Measurements from ENCODE around the gene KNL1. TPM values are rescaled to one million over a fixed set of nuclear protein-coding genes. Genes with fewer than 3 reads are reported as not detected.

KNL1 gene
- total RNA-seq, 1 experiment from 2014 or later, result 11.4 TPM

- DNase-seq (ENCODE audit: unreplicated experiment), result no peak
Observed at GRCh38 chr15:40684381-40684780, 90.3 kb downstream of the KNL1 start.

GRCh38 chr15:40685376-40685775 lies 91.3 kb downstream of the KNL1 start:
- no TSS peak for BruUV-seq (replicated peaks)
- H3K36me3 Mint-ChIP-seq (ENCODE audit: insufficient read depth, unreplicated experiment), result peaks cover 11% of the 10 kb centered on the region
- peaks cover 7% of the 10 kb centered on the region for H3K4me1 Mint-ChIP-seq (ENCODE audit: insufficient read depth, unreplicated experiment)
- no peaks in the 10 kb centered on the region for H3K9me3 Mint-ChIP-seq (ENCODE audit: unreplicated experiment)
- ChIA-PET CTCF (interaction anchor here (0.6 to 1.4 kb wide), 2 partner anchors 97 to 346 kb away, joined by 3 to 5 read pairs; no protein-coding TSS in a partner anchor), POLR2A (interaction anchor here (1.6 to 3.0 kb wide), 2 partner anchors 9 to 158 kb away, joined by 3 to 26 read pairs; partner anchors contain the start of genes RAD51 and SPINT1)
- DNase-seq (ENCODE audit: unreplicated experiment), result no peak
- H3K27ac Mint-ChIP-seq (ENCODE audit: low read depth, unreplicated experiment), result peak overlapping the region; percentile 67
- no peak for TF ChIP-seq CTCF (IDR thresholded peaks at IDR 0.05; ENCODE audit: unreplicated experiment)
- H3K27me3 Mint-ChIP-seq (ENCODE audit: insufficient read depth, unreplicated experiment), result no peaks in the 10 kb centered on the region
- no peak overlapping the region for H3K4me3 Mint-ChIP-seq (ENCODE audit: unreplicated experiment)
- intact Hi-C loops (cut with micrococcal nuclease), result no loop called here

More at GRCh38 chr15:40684381-40684780, 90.3 kb downstream of the KNL1 start:
- ChIA-PET POLR2A (interaction anchor here (0.7 to 3.0 kb wide), 4 partner anchors 10 to 159 kb away, joined by 3 to 26 read pairs (median 3); partner anchors contain the start of genes C15orf62, RAD51 and SPINT1), CTCF (interaction anchor here (0.6 to 1.4 kb wide), 3 partner anchors 17 to 98 kb away, joined by 3 to 5 read pairs (median 3); no protein-coding TSS in a partner anchor)
- BruUV-seq (replicated peaks), result no TSS peak
- H3K9me3 Mint-ChIP-seq (ENCODE audit: unreplicated experiment), result no peaks in the 10 kb centered on the region
- no peak overlapping the region for H3K27ac Mint-ChIP-seq (ENCODE audit: low read depth, unreplicated experiment)
- H3K4me3 Mint-ChIP-seq (ENCODE audit: unreplicated experiment), result no peak overlapping the region
- H3K4me1 Mint-ChIP-seq (ENCODE audit: insufficient read depth, unreplicated experiment), result peaks cover under 1% of the 10 kb centered on the region
- no peak for TF ChIP-seq CTCF (IDR thresholded peaks at IDR 0.05; ENCODE audit: unreplicated experiment)
- peaks cover 11% of the 10 kb centered on the region for H3K36me3 Mint-ChIP-seq (ENCODE audit: insufficient read depth, unreplicated experiment)
- intact Hi-C loops (cut with micrococcal nuclease), result no loop called here
- no peaks in the 10 kb centered on the region for H3K27me3 Mint-ChIP-seq (ENCODE audit: insufficient read depth, unreplicated experiment)

- CTCF ChIA-PET, result no interaction called here
- no peak overlapping the region for H3K4me3 Mint-ChIP-seq (ENCODE audit: unreplicated experiment)
- H3K4me1 Mint-ChIP-seq (ENCODE audit: insufficient read depth, unreplicated experiment), result peaks cover 13% of the 10 kb centered on the region
- intact Hi-C loops (cut with micrococcal nuclease), result no loop called here
- POLR2A ChIA-PET, result interaction anchor here (0.7 kb wide), 1 partner anchor 78 kb away, joined by 3 read pairs; no protein-coding TSS in a partner anchor
- no peak overlapping the region for H3K27ac Mint-ChIP-seq (ENCODE audit: low read depth, unreplicated experiment)
- H3K9me3 Mint-ChIP-seq (ENCODE audit: unreplicated experiment), result no peaks in the 10 kb centered on the region
- no TSS peak for BruUV-seq (replicated peaks)
- no peak for TF ChIP-seq CTCF (IDR thresholded peaks at IDR 0.05; ENCODE audit: unreplicated experiment)
- H3K36me3 Mint-ChIP-seq (ENCODE audit: insufficient read depth, unreplicated experiment), result peaks cover 26% of the 10 kb centered on the region
- no peaks in the 10 kb centered on the region for H3K27me3 Mint-ChIP-seq (ENCODE audit: insufficient read depth, unreplicated experiment)
- DNase-seq (ENCODE audit: unreplicated experiment), result no peak
Observed at GRCh38 chr15:40688932-40689799, 95.1 kb downstream of the KNL1 start.

GRCh38 chr15:40691737-40692136 lies 97.7 kb downstream of the KNL1 start:
- no peaks in the 10 kb centered on the region for H3K27me3 Mint-ChIP-seq (ENCODE audit: insufficient read depth, unreplicated experiment)
- no peak overlapping the region for H3K27ac Mint-ChIP-seq (ENCODE audit: low read depth, unreplicated experiment)
- BruUV-seq (replicated peaks), result no TSS peak
- CTCF ChIA-PET, result interaction anchor here (0.9 to 2.0 kb wide), 3 partner anchors 12 to 327 kb away, joined by 4 to 5 read pairs (median 5); no protein-coding TSS in a partner anchor
- H3K9me3 Mint-ChIP-seq (ENCODE audit: unreplicated experiment), result no peaks in the 10 kb centered on the region
- TF ChIP-seq CTCF (IDR thresholded peaks at IDR 0.05; ENCODE audit: unreplicated experiment), result no peak
- intact Hi-C loops (cut with micrococcal nuclease), result loop anchor here (5.0 kb wide), 1 partner anchor 99 kb away; the partner anchor contains the start of gene KNL1
- no peak overlapping the region for H3K4me3 Mint-ChIP-seq (ENCODE audit: unreplicated experiment)
- DNase-seq (ENCODE audit: unreplicated experiment), result peak; percentile 22
- peaks cover 25% of the 10 kb centered on the region for H3K36me3 Mint-ChIP-seq (ENCODE audit: insufficient read depth, unreplicated experiment)
- H3K4me1 Mint-ChIP-seq (ENCODE audit: insufficient read depth, unreplicated experiment), result peaks cover 17% of the 10 kb centered on the region
- POLR2A ChIA-PET, result interaction anchor here (0.7 kb wide), 1 partner anchor 77 kb away, joined by 3 read pairs; no protein-coding TSS in a partner anchor
